GM23338 (cell line): ENCODE results near the gene VKORC1L1.

ENCODE experiments used
- CREB1 ChIP-seq: fragments of 250-450 bp; sonication (Bioruptor Pico); IDR thresholded peaks from 2 replicates; pipeline ENCODE4 v1.5.0; 2020; ENCODE audit warnings: low read depth, mild to moderate bottlenecking, moderate library complexity
- CTCF ChIP-seq, 2 experiments: fragments of 200-600 bp in 1 of 2; sonication (generic) in 1 of 2; conservative IDR thresholded peaks; 2 replicates each; pipeline versions ENCODE4 v1.5.1 to v1.6.1; 2016 to 2017; ENCODE audit warnings: antibody characterized with exemption in 2 of 2, low read depth in 2 of 2, mild to moderate bottlenecking in 2 of 2, moderate library complexity in 1 of 2
- ETS1 ChIP-seq: IDR thresholded peaks from 2 replicates; pipeline ENCODE4 v1.6.1; 2016; ENCODE audit warnings: antibody characterized with exemption
- EZH2phosphoT487 ChIP-seq: fragments of 200-600 bp; sonication (generic); IDR thresholded peaks from one replicate; pipeline ENCODE4 v1.8.1; 2018; ENCODE audit warnings: antibody characterized with exemption; ENCODE audit not compliant: unreplicated experiment
- POLR2AphosphoS5 ChIP-seq: IDR thresholded peaks from 2 replicates; pipeline ENCODE4 v1.6.1; 2016; ENCODE audit warnings: antibody characterized with exemption, low read depth

- TF ChIP-seq CTCF (conservative IDR thresholded peaks at IDR 0.05; ENCODE audit: low read depth in 2 of 2) (no peak), EZH2phosphoT487 (no peak), ETS1 (no peak), POLR2AphosphoS5 (no peak), CREB1 (no peak)
Observed at GRCh38 chr7:65839846-65840245, 33.0 kb upstream of the VKORC1L1 start.
